Kidney (tissue), 14 donors: ENCODE measurements around the gene ING5. TPM values are rescaled to one million over a fixed set of nuclear protein-coding genes. Genes with fewer than 3 reads are reported as not detected.
"Not testable (repeated sequence)": the region's sequence is repeated elsewhere in the genome, so short reads cannot be mapped to it uniquely, and the experiment has no call there.

Experiments used
- DNase-seq, 5 donors: peaks; one replicate each; pipeline ENCODE4 v3.0.0-alpha.2; 2013 to 2020
- FAIRE-seq: peaks from 2 replicates; lab custom pipeline; 2012; peaks lifted over from hg19 to GRCh38; lab: Jason Lieb, UNC
- H3K27ac ChIP-seq, 2 donors: one replicate each; pipeline ENCODE4 v1.7.0; 2013; ENCODE audit warnings: low read depth in 2 of 2, low read length in 2 of 2, inconsistent platforms in 1 of 2
- H3K27me3 ChIP-seq: one replicate; pipeline ENCODE4 v1.7.1; 2013; ENCODE audit warnings: low read length, inconsistent platforms; ENCODE audit not compliant: control insufficient read depth, insufficient read depth
- H3K36me3 ChIP-seq, 3 donors: one replicate each; pipeline versions ENCODE4 v1.7.0 to v1.7.1; 2013; ENCODE audit warnings: low read length in 3 of 3, control low read depth in 1 of 3, inconsistent platforms in 1 of 3; ENCODE audit not compliant: insufficient read depth in 3 of 3, control insufficient read depth in 2 of 3
- H3K4me1 ChIP-seq, 3 donors: one replicate each; pipeline versions ENCODE4 v1.7.0 to v1.7.1; 2013; ENCODE audit warnings: low read length in 3 of 3, inconsistent platforms in 1 of 3, low read depth in 1 of 3; ENCODE audit not compliant: control insufficient read depth in 2 of 3, insufficient read depth in 2 of 3
- H3K4me3 ChIP-seq, 3 donors: one replicate each; pipeline versions ENCODE4 v1.7.0 to v1.8.1; 2013; ENCODE audit warnings: low read length in 3 of 3, control low read depth in 1 of 3, inconsistent platforms in 1 of 3
- H3K9ac ChIP-seq, 3 donors: one replicate each; pipeline versions ENCODE4 v1.7.0 to v1.7.1; 2013; ENCODE audit warnings: low read length in 3 of 3, control low read depth in 1 of 3, inconsistent platforms in 1 of 3
- H3K9me3 ChIP-seq, 3 donors: one replicate each; pipeline versions ENCODE4 v1.7.0 to v1.7.1; 2013; ENCODE audit warnings: low read length in 3 of 3, control low read depth in 1 of 3, inconsistent platforms in 1 of 3; ENCODE audit not compliant: control insufficient read depth in 2 of 3, insufficient read depth in 1 of 3
- CTCF ChIP-seq: IDR thresholded peaks from 3 replicates; pipeline ENCODE4 v1.5.1; 2012; ENCODE audit warnings: mild to moderate bottlenecking, moderate library complexity, borderline replicate concordance; ENCODE audit not compliant: insufficient read depth; ENCODE audit errors: extremely low read depth
- intact Hi-C: fragments of 100-400 bp; cut with DNase I; formaldehyde crosslinking; loops from one replicate; pipeline ENCODE4 v1.11.1; 2022
- polyA plus RNA-seq: library from polyadenylated mRNA; stranded (reverse); fragments of 350-450 nt; fragmentation: Illumina TruSeq; extraction: RNeasy Lipid Tissue Mini Kit (QIAGEN cat#74804); gene quantifications from one replicate; pipeline ENCODE4 v1.2.3, GENCODE V29; 2014; ENCODE audit warnings: low read depth, low replicate concordance; ENCODE audit not compliant: insufficient read depth
- total RNA-seq: library from RNA; stranded (reverse); fragmentation: NEBNext Ultra II Directional; extraction: Animal tissue kit (Norgen Biotek cat#: 25700); gene quantifications from one replicate; pipeline ENCODE4 v1.2.1, GENCODE V29; 2021
- donor health status: control.
- donor health status: control.
- donor health status: control.
- donor health status: control.
- donor health status: control.
- donor health status: DM: yes; HTN: yes; CAD: no.
- donor health status: Normal renal cell carcinoma (clear cell type).

ING5 gene
- total and polyA plus RNA-seq, 2 donors from 2014 or later = 27.3 to 37.7 TPM

GRCh38 chr2:241732513-241733186, 30.8 kb downstream of the ING5 start:
- not testable (repeated sequence) for H3K27ac ChIP-seq, H3K4me3 ChIP-seq, H3K9me3 ChIP-seq, H3K9ac ChIP-seq, FAIRE-seq, H3K4me1 ChIP-seq, H3K27me3 ChIP-seq, H3K36me3 ChIP-seq
- DNase-seq = peak in 4 of 5 donors; percentile 27 to 91 (median 88)
- intact Hi-C loops = loop anchor here (10.0 kb wide), 1 partner anchor 142 kb away; no protein-coding TSS in a partner anchor
- peak; percentile 51 for TF ChIP-seq CTCF

GRCh38 chr2:241733391-241734207, 31.8 kb downstream of the ING5 start:
- FAIRE-seq (no peak), DNase-seq (peak in 2 of 5 donors; percentile 63 to 85)
- Histone ChIP-seq H3K9me3 (no peaks in the 10 kb centered on the region), H3K36me3 (peaks cover 0 to 2% (median 0%) of the 10 kb centered on the region in 3 donors), H3K9ac (peak overlapping the region in 1 of 3 donors; percentile 32), H3K27ac (no peak overlapping the region), H3K4me1 (peaks cover 0 to 5% (median 0%) of the 10 kb centered on the region in 3 donors), H3K27me3 (no peaks in the 10 kb centered on the region), H3K4me3 (peak overlapping the region in 1 of 3 donors; percentile 49)
- intact Hi-C loops = loop anchor here (10.0 kb wide), 1 partner anchor 141 kb away; no protein-coding TSS in a partner anchor
- no peak for TF ChIP-seq CTCF

- FAIRE-seq (no peak), DNase-seq (no peak)
- Histone ChIP-seq H3K4me1 (peaks cover 0 to 5% (median 0%) of the 10 kb centered on the region in 3 donors), H3K9ac (peak overlapping the region in 1 of 3 donors; percentile 32), H3K36me3 (peaks cover 0 to 2% (median 0%) of the 10 kb centered on the region in 3 donors), H3K9me3 (no peaks in the 10 kb centered on the region), H3K4me3 (peak overlapping the region in 2 of 3 donors; percentile 34 to 49), H3K27ac (no peak overlapping the region), H3K27me3 (no peaks in the 10 kb centered on the region)
- intact Hi-C loops = loop anchor here (10.0 kb wide), 1 partner anchor 141 kb away; no protein-coding TSS in a partner anchor
- no peak for TF ChIP-seq CTCF
These were observed 32.3 kb downstream of the ING5 start for GRCh38 chr2:241734208-241734466.
